ENCODE results near the gene HSF4. TPM values are rescaled to one million over a fixed set of nuclear protein-coding genes. Genes with fewer than 3 reads are reported as not detected.

The HSF4 gene
- total and polyA plus RNA-seq, 2 donors (not counting 3 experiments of a cell fraction or from before 2014, with no cell fraction given) = 4.8 to 5.5 TPM

- ChIA-PET CTCF (interaction anchor here (1.1 to 4.1 kb wide), 6 partner anchors 12 to 97 kb away, joined by 3 to 20 read pairs (median 6); no protein-coding TSS in a partner anchor), POLR2A (no interaction called here)
- BruUV-seq (replicated peaks) = no TSS peak
- Histone ChIP-seq H3K27ac (ENCODE audit: insufficient read depth, low read depth, low read length) (no peak overlapping the region), H3K27me3 (ENCODE audit: control insufficient read depth in 2 of 2, insufficient read depth in 2 of 2, low read length in 2 of 2) (no peaks in the 10 kb centered on the region), H2AFZ (ENCODE audit: low read depth, low read length) (no peak overlapping the region), H4K20me1 (replicated peaks; ENCODE audit: control insufficient read depth, extremely low read depth, insufficient read depth, low read length) (no peaks in the 10 kb centered on the region), H3K79me2 (ENCODE audit: control insufficient read depth, insufficient read depth, low read length) (peaks cover 40% of the 10 kb centered on the region), H3K9me1 (replicated peaks; ENCODE audit: control insufficient read depth, extremely low read depth, insufficient read depth, low read length) (no peaks in the 10 kb centered on the region), H3K4me1 (ENCODE audit: control insufficient read depth, extremely low read depth, insufficient read depth, low read length) (peaks cover 4% of the 10 kb centered on the region), H3K4me3 (replicated peaks in 1 of 3; ENCODE audit: insufficient read depth in 1 of 3, low read depth in 1 of 3, low read length in 3 of 3) (no peak overlapping the region), H3K9ac (replicated peaks; ENCODE audit: extremely low read depth, insufficient read depth, low read length) (no peak overlapping the region), H3K36me3 (ENCODE audit: control insufficient read depth in 2 of 2, extremely low read depth in 1 of 2, insufficient read depth in 2 of 2, low read length in 2 of 2) (no peaks in the 10 kb centered on the region), H3K9me3 (replicated peaks; ENCODE audit: control insufficient read depth, insufficient read depth, low read length) (no peaks in the 10 kb centered on the region), H3K4me2 (ENCODE audit: insufficient read depth, low read length) (no peak overlapping the region)
- dilution Hi-C loops (cut with MboI; ENCODE audit: extremely low pct_ligation_motif_present, low sequenced_read_pairs) = no loop called here
- FAIRE-seq (no peak), DNase-seq (ENCODE audit: low read depth, low spot score) (no peak)
- TF ChIP-seq FOS (IDR thresholded peaks at IDR 0.05; ENCODE audit: borderline replicate concordance, insufficient read depth, low read length) (no peak), CTCF (IDR thresholded peaks at IDR 0.05; ENCODE audit: extremely low read depth in 1 of 2, insufficient read depth in 1 of 2, low read depth in 1 of 2, low read length in 2 of 2) (no peak), MAX (IDR thresholded peaks at IDR 0.05; ENCODE audit: insufficient read depth, insufficient read length) (no peak), POLR2A (IDR thresholded peaks at IDR 0.05; ENCODE audit: low read depth, low read length) (no peak), GATA2 (IDR thresholded peaks at IDR 0.05; ENCODE audit: insufficient read depth, insufficient read length, low read depth, low read length) (no peak), JUN (IDR thresholded peaks at IDR 0.05; ENCODE audit: borderline replicate concordance, insufficient read depth, insufficient read length, low read depth) (no peak), EZH2 (IDR thresholded peaks at IDR 0.05; ENCODE audit: borderline replicate concordance, low read depth, low read length, severe bottlenecking) (no peak), MYC (IDR thresholded peaks at IDR 0.05; ENCODE audit: low read depth, low read length) (no peak), POLR2AphosphoS5 (IDR thresholded peaks at IDR 0.05; ENCODE audit: insufficient read depth, low read depth, low read length) (no peak)
- intact Hi-C loops (cut with micrococcal nuclease) = no loop called here
Measured at GRCh38 chr16:67114793-67115192, 49.8 kb upstream of the HSF4 start.

Data from endothelial cell of umbilical vein (primary cell).